Activated T-cell treated with anti-CD3 and anti-CD28 coated beads for 48 hours (primary cell): ENCODE results near the gene SH3BP1.
A peak's percentile ranks its signal among the peaks of the same experiment; 100 is the strongest.
"Not testable (repeated sequence)": the region's sequence is repeated elsewhere in the genome, so short reads cannot be mapped to it uniquely, and the experiment has no call there.

ENCODE experiments used
- DNase-seq: peaks from one replicate; pipeline ENCODE4 v3.0.0-alpha.2; 2020; ENCODE audit warnings: low read depth

SH3BP1 gene

GRCh38 chr22:37679670-37680069 is 40.2 kb downstream of the SH3BP1 start:
- no peak for DNase-seq

GRCh38 chr22:37680191-37680851 is 40.9 kb downstream of the SH3BP1 start:
- no peak for DNase-seq

- no peak for DNase-seq
Observed at GRCh38 chr22:37681001-37681424, 41.5 kb downstream of the SH3BP1 start.

- peak; percentile 71 for DNase-seq
Observed at GRCh38 chr22:37681556-37682049, 42.1 kb downstream of the SH3BP1 start.

GRCh38 chr22:37684803-37685615 is 45.5 kb downstream of the SH3BP1 start:
- DNase-seq: no peak

- peak; percentile 76 for DNase-seq
Observed at GRCh38 chr22:37686002-37686982, 46.8 kb downstream of the SH3BP1 start, which contains the start of gene NOL12. Gene NOL12, plus strand, starts transcription at chr22:37686343. Its CDS starts 50 bp downstream, at chr22:37686393.

GRCh38 chr22:37690407-37690806 is 50.9 kb downstream of the SH3BP1 start:
- no peak for DNase-seq

GRCh38 chr22:37690901-37691504 is 51.5 kb downstream of the SH3BP1 start:
- no peak for DNase-seq

GRCh38 chr22:37692627-37693285 is 53.3 kb downstream of the SH3BP1 start:
- DNase-seq: no peak

- DNase-seq: not testable (repeated sequence)
Observed at GRCh38 chr22:37694131-37694530, 54.7 kb downstream of the SH3BP1 start.

GRCh38 chr22:37696260-37696656 is 56.8 kb downstream of the SH3BP1 start:
- not testable (repeated sequence) for DNase-seq

GRCh38 chr22:37696657-37697537 is 57.4 kb downstream of the SH3BP1 start, which contains the start of gene TRIOBP:
Gene TRIOBP, plus strand, starts transcription at chr22:37697048. Its CDS starts 4,318 bp downstream, at chr22:37701366.
- DNase-seq: peak; percentile 87

GRCh38 chr22:37697538-37697835 is 58.0 kb downstream of the SH3BP1 start:
- DNase-seq: no peak

- no peak for DNase-seq
Observed at GRCh38 chr22:37701141-37701786, 61.8 kb downstream of the SH3BP1 start.

GRCh38 chr22:37703906-37704305 is 64.4 kb downstream of the SH3BP1 start:
- DNase-seq: no peak

- no peak for DNase-seq
Observed at GRCh38 chr22:37704645-37705044, 65.2 kb downstream of the SH3BP1 start.

GRCh38 chr22:37705205-37705604 is 65.7 kb downstream of the SH3BP1 start:
- DNase-seq: no peak
